Transverse colon (tissue), 4 donors: Measurements from ENCODE around the gene CAMK2D.

Experiments used
- EP300 ChIP-seq: sonication (generic); formaldehyde crosslinking; IDR thresholded peaks from one replicate; pipeline ENCODE4 v1.6.1; 2017; ENCODE audit warnings: antibody characterized with exemption, low read depth
- POLR2A ChIP-seq: fragments of 450-650 bp; IDR thresholded peaks from one replicate; pipeline ENCODE4 v1.6.1; 2016; ENCODE audit warnings: antibody characterized with exemption, mild to moderate bottlenecking, moderate library complexity
- POLR2AphosphoS5 ChIP-seq, 3 donors: sonication (generic); formaldehyde crosslinking; IDR thresholded peaks; one replicate each; pipeline ENCODE4 v1.6.1; 2016; ENCODE audit warnings: antibody characterized with exemption in 3 of 3
- TF ChIP-seq, protein P1 (sequence below), 5 experiments: fragments of 200-600 bp in 3 of 5; fragments of 450-650 bp in 2 of 5; sonication (generic) in 3 of 5; IDR thresholded peaks; 1 replicate in 2 of 5; 2 replicates in 3 of 5; pipeline ENCODE4 v1.5.1; 2016 to 2017; ENCODE audit warnings: antibody characterized with exemption in 5 of 5, inconsistent platforms in 3 of 5, mild to moderate bottlenecking in 2 of 5, moderate library complexity in 1 of 5

DNA sequence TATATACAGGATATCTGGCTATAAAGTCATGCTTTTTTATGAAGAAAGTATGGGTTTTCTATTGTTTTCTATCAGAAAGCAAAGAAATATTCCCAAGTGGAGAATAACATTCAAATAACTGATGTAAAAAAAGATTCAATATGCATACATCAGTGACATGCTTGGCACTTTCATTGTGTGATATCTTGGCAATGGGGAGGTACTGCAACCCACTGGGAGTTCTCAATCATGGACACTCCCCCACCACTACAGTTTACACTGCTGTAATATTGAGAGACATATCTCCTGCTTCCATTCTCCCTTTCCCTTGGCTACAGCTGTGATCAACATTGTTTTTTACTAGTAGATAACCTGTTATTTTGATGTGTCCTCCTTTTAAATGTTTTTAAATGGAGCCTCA is 257.8 kb downstream of the CAMK2D start:
- no peak for TF ChIP-seq EP300
- TF ChIP-seq, protein P1, sequence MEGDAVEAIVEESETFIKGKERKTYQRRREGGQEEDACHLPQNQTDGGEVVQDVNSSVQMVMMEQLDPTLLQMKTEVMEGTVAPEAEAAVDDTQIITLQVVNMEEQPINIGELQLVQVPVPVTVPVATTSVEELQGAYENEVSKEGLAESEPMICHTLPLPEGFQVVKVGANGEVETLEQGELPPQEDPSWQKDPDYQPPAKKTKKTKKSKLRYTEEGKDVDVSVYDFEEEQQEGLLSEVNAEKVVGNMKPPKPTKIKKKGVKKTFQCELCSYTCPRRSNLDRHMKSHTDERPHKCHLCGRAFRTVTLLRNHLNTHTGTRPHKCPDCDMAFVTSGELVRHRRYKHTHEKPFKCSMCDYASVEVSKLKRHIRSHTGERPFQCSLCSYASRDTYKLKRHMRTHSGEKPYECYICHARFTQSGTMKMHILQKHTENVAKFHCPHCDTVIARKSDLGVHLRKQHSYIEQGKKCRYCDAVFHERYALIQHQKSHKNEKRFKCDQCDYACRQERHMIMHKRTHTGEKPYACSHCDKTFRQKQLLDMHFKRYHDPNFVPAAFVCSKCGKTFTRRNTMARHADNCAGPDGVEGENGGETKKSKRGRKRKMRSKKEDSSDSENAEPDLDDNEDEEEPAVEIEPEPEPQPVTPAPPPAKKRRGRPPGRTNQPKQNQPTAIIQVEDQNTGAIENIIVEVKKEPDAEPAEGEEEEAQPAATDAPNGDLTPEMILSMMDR (IDR thresholded peaks at IDR 0.05), result no peak
- TF ChIP-seq POLR2A, result no peak
- TF ChIP-seq POLR2AphosphoS5 (IDR thresholded peaks at IDR 0.05), result no peak
